Measurements from ENCODE around the gene DNM1.

GRCh38 chr9:128250839-128251731 is 47.9 kb downstream of the DNM1 start:
- TF ChIP-seq FOXM1 (IDR thresholded peaks at IDR 0.05; ENCODE audit: borderline replicate concordance) (no peak), CTBP1 (IDR thresholded peaks at IDR 0.05; ENCODE audit: borderline replicate concordance) (no peak), SUZ12 (IDR thresholded peaks at IDR 0.05) (no peak), ELF4 (IDR thresholded peaks at IDR 0.05) (no peak), FOXA1 (IDR thresholded peaks at IDR 0.05) (no peak), PKNOX1 (IDR thresholded peaks at IDR 0.05) (no peak), ZNF384 (IDR thresholded peaks at IDR 0.05) (no peak), HDGF (IDR thresholded peaks at IDR 0.05; ENCODE audit: borderline replicate concordance) (no peak), TARDBP (IDR thresholded peaks at IDR 0.05) (no peak), ARNT (IDR thresholded peaks at IDR 0.05) (no peak), BHLHE40 (IDR thresholded peaks at IDR 0.05; ENCODE audit: borderline replicate concordance) (no peak)

Data from HEK293T (cell line).